Stimulated activated CD8-positive, alpha-beta memory T cell treated with anti-CD3 and anti-CD28 coated beads, Interleukin-15, amount 100 ng/mL, for 1 hour (primary cell): Measurements from ENCODE around the gene AIRE.
"Not testable (repeated sequence)": the region's sequence is repeated elsewhere in the genome, so short reads cannot be mapped to it uniquely, and the experiment has no call there.

ENCODE experiments used
- DNase-seq: peaks from one replicate; pipeline ENCODE4 v3.0.0-alpha.2; 2020; ENCODE audit warnings: low read depth

The AIRE gene

DNA sequence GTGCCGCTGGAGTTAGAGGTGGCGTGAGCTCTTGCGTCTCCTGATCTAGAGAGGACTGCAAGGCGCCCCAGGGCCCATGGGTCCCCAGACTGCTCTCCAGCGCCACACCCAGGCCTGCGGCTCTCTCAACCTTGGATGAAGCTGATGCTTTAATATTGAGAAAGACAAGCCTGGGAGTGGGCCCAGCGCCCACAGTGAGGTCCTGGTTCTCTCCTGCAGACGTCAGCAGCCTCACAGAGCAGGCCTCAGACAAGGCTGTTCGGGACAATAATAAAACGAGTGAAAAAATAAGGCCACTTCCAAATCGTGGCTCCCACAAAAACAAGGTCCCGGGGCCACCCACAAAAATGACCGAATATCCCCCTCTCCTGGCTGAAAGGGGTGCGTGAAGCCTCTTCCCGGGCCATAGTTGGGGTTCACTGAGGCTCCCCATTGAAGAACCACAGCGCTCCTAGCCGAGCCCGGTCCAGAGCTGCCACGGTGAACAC lies 18.0 kb upstream of the AIRE start:
- no peak for DNase-seq

DNA sequence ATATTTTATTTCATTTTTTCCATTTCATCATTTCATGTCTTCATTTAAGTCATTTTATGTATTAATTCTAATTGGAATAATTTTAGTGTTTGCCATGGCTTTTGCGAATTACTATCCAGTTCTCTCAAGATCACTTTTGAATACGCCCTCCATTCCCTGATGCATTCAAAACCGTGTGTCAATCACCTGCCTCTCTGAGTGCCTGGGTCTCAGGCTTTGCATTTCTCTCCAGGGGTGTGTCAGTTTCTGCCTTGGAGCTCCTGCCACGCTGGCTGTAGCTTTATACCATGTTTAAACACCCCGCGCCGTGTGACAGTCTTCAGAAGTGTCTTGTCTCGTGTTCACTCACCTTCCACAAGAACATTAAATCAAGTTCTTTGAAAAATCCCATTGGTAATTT lies 16.6 kb upstream of the AIRE start:
- no peak for DNase-seq

DNA sequence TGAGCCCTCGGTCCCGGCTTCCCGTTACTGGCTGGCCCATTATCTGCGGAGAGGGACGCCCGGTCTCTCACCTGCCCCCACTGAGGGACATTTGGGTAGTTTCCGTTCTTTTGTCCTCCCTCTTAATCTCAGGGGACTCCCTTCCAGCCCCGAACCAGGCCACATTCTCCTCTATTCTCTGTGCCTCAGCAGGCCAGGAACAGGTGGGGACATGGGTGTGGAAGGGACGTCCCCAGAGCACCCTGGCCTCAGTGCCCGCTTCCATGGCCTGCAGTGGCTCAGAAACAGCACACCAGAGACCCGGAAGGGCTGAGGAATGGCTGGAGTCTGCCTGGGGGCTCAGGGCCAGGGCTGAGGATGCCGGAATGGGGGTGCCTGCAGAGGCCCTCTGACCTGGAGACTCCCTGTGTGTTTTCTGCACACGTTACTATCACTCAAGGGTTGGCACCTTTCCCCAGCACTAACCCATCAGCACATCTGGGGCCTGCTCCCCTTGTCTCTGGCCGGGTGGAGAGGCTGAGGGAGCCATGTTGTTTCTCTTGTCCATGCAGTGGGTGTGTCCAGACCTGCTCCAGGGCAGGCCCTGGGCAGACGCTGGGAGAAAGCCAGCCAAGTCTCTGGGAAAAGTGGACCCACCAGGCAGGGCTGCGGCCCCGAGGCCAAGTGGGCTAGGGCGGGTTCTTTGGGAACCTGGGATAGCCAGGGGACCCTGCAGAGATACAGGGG lies 14.0 kb upstream of the AIRE start:
- no peak for DNase-seq

DNA sequence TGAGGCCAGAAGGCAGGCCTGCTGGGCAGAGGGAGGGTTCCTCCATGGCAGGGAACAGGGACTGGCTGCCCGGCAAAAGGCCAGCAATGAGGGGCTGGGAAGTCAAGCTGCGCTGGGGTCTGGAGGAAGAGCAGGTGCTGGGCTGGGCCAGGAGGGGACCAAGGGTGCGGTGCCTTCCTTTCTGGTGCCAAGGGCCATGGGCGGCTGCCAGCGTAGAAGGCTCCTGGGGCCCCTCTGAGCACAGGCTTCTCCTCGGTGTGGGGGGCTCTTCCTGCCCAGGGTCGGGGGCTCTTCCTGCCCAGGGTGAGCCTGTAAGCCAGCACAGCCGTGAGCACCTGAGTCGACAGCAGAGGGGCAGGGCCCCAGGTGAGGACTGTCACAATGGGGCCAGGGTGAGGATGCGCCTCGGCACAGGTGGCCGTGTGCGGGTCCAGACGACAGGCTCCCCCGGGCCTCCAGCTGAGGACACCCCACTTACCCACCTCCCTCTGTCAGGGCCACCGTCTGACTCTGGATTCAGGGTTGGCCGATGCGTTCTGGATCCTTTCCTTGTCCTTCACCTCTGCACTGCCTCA lies 13.3 kb upstream of the AIRE start:
- no peak for DNase-seq

DNA sequence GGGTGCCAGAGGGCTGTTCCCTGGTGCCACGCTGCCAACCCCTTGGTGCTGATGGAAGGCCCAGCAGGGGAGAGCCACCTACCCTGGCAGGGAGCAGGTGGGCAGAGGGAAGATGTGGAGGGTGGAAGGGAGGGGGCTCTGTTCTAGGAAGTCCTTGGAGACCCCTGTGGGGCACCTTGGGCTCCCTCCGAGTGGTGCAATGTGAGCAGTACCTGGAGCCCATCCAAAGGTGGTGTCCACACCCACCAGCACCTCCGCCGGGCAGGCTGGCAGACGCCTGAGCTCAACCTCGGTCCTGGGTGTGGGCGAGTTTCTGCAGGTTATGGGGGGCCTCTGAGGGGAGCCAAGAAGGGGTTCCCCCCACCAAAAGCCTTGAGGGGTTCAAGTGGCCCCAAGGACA lies 12.6 kb upstream of the AIRE start:
- no peak for DNase-seq

DNA sequence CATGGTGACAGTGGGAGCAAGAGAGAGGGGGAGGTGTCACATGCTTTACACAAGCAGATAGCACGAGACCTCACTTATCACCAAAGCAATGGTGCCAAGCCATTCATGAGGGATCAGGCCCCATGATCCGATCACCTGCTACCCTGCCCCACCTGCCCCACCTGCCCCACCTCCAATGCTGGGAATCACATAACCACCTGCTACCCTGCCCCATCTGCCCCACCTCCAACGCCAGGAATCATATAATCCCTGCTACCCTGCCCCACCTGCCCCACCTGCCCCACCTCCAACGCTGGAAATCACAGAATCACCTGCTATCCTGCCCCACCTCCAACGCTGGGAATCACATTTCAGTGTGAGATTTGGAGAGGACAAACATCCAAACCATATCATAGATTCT lies 10.6 kb upstream of the AIRE start:
- DNase-seq = no peak

DNA sequence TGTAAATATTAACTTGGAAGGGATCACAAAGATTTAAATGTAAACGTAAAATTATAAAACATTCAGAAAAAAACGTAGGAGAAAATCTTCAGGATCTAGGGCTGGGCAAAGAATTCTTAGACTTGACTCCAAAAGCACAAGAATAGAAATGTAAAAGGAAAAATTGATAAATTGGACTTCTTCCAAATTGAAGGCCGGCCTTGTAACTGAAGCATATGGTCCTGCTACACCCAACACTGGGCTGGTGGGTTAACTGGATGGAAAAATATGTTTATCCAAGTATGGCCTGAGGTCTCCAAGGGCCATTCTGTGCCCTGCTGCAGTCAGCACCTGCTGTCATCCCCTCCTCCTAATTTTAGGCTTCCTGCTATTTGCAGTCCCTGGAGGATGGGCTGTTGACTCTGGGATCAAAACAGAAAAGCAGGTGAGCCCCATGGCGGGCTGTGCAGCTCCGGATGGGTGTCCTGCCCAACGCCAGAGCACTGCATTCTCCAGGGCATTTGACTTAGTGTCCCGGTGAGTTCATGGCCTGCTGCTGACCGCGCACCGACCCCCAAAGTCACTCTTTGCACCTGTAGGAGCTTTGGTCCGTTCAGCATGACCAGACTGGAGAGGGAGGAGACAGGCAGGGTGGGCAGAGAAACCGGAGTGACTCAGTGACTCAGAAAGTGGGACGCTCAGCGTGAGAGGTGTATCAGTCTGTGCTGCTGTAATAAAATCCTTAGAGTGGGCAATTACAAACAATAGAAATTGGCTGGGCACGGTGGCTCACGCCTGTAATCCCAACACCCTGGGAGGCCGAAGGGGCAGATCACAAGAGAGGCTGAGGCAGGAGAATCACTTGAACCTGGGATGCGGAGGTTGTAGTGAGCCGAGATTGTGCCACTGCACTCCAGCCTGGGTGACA lies 6.1 kb upstream of the AIRE start:
- DNase-seq = no peak

DNA sequence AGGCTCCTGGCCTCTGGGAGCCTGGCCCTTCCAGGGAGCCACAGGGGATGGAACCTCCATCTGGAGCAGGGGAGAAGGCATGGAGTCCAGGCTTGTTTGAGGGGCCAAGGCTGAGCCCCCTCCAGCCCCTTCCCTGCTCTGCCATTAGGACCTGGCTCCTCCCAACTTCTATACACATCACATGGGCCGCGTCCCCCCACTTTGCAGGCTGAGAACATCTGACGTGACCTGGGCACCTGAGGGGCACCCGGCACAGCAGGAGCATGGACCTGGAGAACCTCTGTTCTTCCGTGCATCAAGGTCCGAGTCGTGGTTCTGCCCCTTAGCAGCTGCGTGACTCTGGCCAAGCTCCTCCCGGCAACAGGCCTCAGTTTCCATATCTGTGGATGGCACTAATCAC lies 3.9 kb upstream of the AIRE start:
- DNase-seq = no peak

DNA sequence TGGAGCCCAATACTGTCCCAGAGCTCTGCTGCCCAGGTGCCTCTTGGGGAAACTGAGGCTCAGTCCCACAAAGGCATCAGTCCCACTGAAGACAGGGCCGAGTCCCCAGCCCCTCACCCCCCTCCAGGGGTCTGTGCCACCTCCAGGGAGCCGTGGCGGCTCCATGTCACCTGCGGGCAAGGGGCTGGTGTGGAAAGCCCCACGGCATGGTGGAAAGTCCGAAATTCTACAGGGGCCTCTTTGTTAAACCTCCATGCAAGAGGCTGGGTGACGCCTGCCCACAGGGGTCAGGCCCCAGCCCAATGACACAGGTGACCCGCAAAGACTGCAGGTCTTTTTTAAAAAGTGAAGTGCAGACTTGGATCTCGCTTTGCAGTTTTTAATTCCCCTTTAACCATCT lies 3.3 kb upstream of the AIRE start:
- no peak for DNase-seq

DNA sequence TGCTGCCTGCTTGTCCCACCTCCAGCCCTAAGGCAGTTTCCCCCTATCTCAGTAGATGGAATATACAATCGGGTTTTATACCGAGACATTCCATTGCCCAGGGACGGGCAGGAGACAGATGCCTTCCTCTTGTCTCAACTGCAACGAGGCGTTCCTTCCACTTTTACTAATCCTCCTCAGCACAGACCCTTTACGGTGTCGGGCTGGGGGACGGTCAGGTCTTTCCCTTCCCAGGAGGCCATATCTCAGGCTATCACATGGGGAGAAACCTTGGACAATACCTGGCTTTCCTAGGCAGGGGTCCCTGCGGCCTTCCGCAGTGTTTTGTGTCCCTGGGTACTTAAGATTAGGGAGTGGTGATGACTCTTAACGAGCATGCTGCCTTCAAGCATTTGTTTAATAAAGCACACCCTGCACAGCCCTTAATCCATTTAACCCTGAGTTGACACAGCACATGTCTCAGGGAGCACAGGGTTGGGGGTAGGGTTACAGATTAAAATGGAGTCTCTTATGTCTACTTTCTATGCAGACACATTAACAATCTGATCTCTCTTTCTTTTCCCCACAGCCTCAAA lies 2.4 kb upstream of the AIRE start:
- DNase-seq = not testable (repeated sequence)

DNA sequence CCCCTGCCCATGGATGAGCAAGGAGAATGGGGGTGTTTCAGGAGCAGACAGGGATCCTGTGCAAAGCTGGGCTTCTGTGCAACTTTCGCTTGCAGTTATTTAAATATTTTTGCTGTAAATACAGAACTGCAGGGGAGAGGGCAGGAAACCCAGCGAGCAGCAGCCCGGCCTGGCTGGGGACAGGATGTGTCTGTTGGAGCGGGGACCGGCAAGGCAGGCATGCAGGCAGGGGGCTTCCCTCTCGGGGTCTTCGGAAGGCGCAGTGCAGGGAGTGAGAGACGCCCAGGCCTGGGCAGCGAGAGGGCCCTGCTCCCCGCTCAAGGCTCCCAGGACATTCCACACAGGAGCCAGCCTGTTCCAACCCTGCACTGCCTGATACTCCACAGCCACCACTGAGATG lies 1.7 kb upstream of the AIRE start:
- no peak for DNase-seq

DNA sequence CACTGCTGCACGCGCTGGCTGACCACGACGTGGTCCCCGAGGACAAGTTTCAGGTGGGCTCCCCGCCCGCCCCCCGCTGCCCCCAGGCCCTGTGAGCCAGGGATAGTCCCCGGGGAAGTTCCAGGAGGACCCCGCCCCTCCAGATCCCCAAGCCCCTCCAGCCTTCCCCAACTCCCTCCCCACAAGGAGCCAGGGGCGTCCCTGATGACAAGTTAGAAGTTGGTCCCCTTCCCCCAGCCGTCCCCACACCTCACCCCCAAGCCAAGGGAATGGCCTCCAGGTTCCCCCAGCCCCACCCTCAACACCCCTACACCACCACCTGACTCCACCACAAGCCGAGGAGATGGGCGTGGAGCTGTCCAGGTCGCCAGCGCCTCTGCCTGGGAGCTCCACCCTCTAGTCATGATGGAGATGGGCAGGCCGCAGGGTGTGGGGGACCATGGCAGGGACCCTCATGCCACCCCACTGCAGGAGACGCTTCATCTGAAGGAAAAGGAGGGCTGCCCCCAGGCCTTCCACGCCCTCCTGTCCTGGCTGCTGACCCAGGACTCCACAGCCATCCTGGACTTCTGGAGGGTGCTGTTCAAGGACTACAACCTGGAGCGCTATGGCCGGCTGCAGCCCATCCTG lies 525 bp downstream of the AIRE start:
- no peak for DNase-seq

DNA sequence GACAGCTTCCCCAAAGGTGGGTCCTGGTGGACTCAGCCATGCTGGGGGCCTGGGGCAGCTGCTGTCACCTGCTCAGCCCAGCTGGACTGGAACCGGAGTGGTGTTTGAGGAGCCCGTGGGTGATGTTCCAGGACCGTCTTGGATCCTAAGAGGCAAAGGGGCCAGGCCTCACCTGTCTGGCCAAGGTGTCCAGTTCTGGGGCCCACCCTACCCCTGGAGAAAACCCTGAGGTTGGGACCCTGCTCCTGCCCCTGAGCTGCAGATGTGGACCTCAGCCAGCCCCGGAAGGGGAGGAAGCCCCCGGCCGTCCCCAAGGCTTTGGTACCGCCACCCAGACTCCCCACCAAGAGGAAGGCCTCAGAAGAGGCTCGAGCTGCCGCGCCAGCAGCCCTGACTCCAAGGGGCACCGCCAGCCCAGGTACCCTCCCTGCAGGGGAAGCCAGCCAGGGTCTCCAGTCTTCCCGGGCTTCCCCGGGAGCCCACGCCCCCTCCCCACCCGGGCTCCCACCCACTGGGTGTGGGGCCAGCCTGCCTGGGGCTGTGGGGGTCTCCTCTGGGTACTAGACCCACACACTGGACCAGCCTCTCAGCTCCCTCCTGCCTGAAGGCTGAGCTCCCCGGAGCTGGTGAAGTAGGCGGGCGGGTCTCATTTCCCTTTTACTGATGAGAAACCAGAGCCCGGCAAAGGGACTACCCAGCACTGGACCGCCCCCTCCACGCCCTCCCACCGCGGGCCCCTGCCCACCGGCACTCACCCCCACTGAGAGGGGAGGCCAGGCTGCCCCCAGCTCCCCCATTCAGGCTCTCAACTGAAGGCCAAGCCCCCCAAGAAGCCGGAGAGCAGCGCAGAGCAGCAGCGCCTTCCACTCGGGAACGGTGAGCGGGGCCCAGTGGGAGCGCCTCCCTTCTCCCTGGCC lies 1.3 kb downstream of the AIRE start:
- no peak for DNase-seq

DNA sequence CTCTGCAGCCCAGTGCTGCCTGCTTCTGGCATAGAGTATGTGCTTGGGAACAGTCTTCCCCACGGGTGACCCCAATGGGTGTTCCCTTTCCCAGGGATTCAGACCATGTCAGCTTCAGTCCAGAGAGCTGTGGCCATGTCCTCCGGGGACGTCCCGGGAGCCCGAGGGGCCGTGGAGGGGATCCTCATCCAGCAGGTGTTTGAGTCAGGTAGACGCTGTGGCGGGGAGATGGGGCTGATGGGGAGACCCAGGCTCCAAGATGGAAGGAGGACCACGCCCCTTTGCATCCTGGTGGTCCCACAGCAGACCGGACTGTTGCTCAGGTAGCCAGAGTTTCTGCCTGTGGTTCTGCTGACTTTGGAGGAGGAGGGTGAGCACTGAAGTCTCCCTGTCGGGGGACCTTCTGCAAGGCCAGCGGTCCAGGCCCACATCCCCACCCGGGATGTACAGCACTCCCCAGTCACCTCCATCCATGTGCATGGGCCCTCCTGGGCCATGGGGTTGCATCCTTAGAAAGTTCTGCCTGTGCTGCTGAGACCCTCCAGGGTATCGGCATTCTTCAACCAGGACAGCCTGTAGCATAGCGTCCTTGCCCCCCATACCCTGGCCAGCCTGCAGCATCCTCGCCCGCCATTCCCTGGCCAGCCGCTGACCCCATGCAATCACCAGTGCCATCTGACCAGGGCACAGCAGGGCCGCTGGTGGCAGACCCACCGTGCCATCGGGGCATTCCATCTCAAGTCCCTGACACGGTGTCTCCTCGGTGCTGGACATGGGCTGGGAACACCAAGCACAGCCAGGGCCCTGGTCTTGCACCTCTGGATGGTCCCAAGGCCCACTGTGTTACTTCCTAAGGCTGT lies 2.8 kb downstream of the AIRE start:
- DNase-seq = no peak

DNA sequence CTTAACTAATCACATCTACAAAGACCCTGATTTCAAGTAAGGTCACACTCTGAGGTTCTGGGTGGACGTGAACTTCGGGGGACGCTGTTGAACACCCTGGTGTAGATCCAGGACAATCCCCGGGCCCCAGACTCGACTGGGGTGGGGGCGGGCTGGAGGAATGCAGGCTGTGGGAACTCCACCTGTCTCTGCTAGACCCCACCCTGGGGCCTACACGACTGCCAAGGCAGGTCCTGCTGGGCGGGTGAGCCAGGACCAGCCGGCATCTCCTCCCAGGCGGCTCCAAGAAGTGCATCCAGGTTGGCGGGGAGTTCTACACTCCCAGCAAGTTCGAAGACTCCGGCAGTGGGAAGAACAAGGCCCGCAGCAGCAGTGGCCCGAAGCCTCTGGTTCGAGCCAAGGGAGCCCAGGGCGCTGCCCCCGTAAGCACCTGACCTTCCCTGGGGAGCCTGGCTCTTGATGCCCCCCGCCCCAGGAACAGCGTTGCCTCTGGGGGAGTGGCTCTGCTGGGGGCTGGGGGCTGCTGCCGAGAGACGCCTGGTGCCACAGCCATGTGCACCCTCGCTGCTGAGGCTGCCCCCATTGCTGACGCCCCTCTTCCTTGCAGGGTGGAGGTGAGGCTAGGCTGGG lies 3.8 kb downstream of the AIRE start:
- no peak for DNase-seq

DNA sequence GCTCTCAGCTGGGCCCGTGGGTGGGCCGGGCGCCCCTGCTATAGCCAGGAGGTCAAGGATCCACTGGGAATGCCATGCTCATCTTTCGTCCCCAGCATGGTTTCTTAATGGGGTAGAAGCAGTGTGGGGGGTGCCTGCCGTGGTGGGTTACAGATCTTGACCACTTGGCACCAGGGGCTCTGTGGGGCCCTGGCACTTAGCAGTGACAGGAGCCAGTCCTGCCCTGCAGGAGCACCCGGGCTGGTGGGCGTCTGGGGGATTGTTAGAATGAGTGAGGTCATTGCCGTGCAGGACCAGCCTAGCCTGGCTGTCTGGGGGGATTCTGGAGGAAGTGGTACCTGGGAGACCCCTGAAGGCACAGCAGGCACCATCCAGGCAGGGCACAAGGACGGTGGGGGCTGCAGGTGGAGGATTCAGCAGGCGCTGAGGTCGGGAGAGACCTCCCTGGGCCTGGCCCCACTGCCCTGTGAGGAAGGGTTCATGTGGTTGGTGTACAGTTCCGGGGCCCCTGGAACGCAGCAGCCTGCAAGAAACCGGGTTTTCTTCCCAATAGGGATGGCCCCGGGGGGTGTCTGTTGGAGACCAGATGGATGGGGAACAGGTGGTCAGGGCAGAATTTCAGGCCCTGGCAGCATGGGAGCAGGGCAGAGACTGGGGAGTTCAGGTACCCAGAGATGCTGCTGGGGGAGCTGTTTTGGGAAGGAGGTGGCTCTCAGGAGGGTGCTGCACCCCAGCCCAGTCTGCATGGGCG lies 4.8 kb downstream of the AIRE start:
- no peak for DNase-seq

DNA sequence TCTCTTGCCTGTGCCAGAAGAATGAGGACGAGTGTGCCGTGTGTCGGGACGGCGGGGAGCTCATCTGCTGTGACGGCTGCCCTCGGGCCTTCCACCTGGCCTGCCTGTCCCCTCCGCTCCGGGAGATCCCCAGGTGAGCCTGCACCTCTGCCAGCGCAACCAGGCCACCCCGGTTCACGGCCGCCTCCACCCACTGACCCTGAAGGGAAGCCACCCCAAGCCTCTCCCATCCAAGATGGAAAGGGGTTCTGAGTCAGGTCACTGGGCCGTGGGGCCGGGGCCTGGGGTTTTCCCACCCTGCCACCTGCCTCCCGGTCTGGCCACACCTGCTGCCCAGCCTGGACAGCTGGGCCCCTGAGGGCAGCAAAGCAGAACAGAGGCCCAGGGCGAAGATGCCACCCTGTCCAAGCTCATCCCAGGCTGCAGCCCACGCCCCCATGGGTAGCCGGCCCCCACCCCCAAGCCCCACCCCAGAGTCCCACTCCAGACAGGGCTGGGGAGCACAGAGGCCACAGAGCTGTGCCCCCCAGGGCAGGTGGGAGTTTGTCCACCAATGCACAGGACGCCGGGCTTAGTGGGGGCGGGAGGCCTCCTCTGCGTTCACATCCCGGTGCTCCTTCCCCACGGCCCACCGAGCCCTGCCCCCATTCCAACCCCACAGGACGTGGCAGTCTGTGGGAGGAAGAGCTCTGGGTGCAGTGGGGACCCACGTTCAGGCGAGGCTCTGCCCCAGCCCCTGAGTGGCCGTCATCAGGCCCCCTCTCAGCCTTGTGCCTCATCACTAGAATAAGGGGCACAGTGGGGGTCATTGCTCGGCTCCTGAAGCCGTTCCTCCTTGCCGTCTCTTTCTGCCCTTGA lies 5.6 kb downstream of the AIRE start:
- no peak for DNase-seq
